DOHH2 (cell line): Measurements from ENCODE around the gene GATB.

Experiments used
- H3F3A ChIP-seq: fragments of 200-600 bp; sonication (generic), shearing (Covaris generic); 2 replicates; pipeline ENCODE4 v1.6.0; 2016; ENCODE audit warnings: antibody characterized with exemption, mild to moderate bottlenecking; ENCODE audit not compliant: control insufficient read depth, insufficient read depth
- H3K27ac ChIP-seq: fragments of 200-600 bp; sonication (generic); 2 replicates; pipeline ENCODE4 v1.5.1; 2014; ENCODE audit warnings: low read depth, mild to moderate bottlenecking, low read length, moderate library complexity
- H3K27me3 ChIP-seq: fragments of 200-600 bp; sonication (generic); 2 replicates; pipeline ENCODE4 v1.6.1; 2014; ENCODE audit warnings: mild to moderate bottlenecking, low read length, mixed read lengths; ENCODE audit not compliant: control insufficient read depth
- H3K36me3 ChIP-seq: fragments of 200-600 bp; sonication (generic); 2 replicates; pipeline ENCODE4 v1.6.1; 2014; ENCODE audit warnings: mild to moderate bottlenecking, low read length, moderate library complexity, mixed read lengths; ENCODE audit not compliant: control insufficient read depth
- H3K4me1 ChIP-seq: fragments of 200-600 bp; sonication (generic); 2 replicates; pipeline ENCODE4 v1.6.1; 2014; ENCODE audit warnings: mild to moderate bottlenecking, low read length, mixed read lengths; ENCODE audit not compliant: control insufficient read depth
- H3K4me2 ChIP-seq: fragments of 200-600 bp; sonication (generic); 2 replicates; pipeline ENCODE4 v1.6.0; 2014; ENCODE audit warnings: mild to moderate bottlenecking, low read length, moderate library complexity
- H3K4me3 ChIP-seq: fragments of 200-600 bp; sonication (generic); 2 replicates; pipeline ENCODE4 v1.5.1; 2014; ENCODE audit warnings: mild to moderate bottlenecking, low read length, mixed read lengths
- H3K79me2 ChIP-seq: fragments of 200-600 bp; sonication (generic); 2 replicates; pipeline ENCODE4 v1.6.1; 2014; ENCODE audit warnings: mild to moderate bottlenecking, low read length, mixed read lengths; ENCODE audit not compliant: control insufficient read depth
- H3K9me2 ChIP-seq: fragments of 200-600 bp; sonication (generic); replicated peaks from 2 replicates; pipeline ENCODE4 v1.6.1; 2014; ENCODE audit warnings: mild to moderate bottlenecking, low read length, mixed read lengths; ENCODE audit not compliant: control insufficient read depth
- H3K9me3 ChIP-seq: fragments of 200-600 bp; sonication (generic); 2 replicates; pipeline ENCODE4 v1.6.1; 2014; ENCODE audit warnings: antibody characterized with exemption, low read length, mixed read lengths; ENCODE audit not compliant: control insufficient read depth, insufficient read depth
- H4K20me1 ChIP-seq: fragments of 200-600 bp; sonication (generic); 2 replicates; pipeline ENCODE4 v1.6.0; 2014; ENCODE audit warnings: low read depth, mild to moderate bottlenecking, antibody characterized with exemption, low read length, moderate library complexity; ENCODE audit not compliant: control insufficient read depth, insufficient read depth
- CTCF ChIP-seq: fragments of 200-600 bp; sonication (generic); IDR thresholded peaks from one replicate; pipeline ENCODE4 v1.5.1; 2014; ENCODE audit warnings: antibody characterized with exemption, mild to moderate bottlenecking, low read depth, low read length; ENCODE audit not compliant: poor library complexity, severe bottlenecking
- EZH2phosphoT487 ChIP-seq: fragments of 200-600 bp; sonication (generic); IDR thresholded peaks from 2 replicates; pipeline ENCODE4 v1.6.1; 2017; ENCODE audit warnings: borderline replicate concordance, mild to moderate bottlenecking, antibody characterized with exemption, low read length, moderate library complexity, mixed read lengths

GATB gene

GRCh38 chr4:151660676-151661075, 100.1 kb downstream of the GATB start:
- no peaks in the 10 kb centered on the region for H3K9me2 ChIP-seq
- no peaks in the 10 kb centered on the region for H3F3A ChIP-seq
- no peaks in the 10 kb centered on the region for H3K79me2 ChIP-seq
- H3K4me3 ChIP-seq: no peak overlapping the region
- TF ChIP-seq EZH2phosphoT487 (no peak), CTCF (no peak)
- H3K36me3 ChIP-seq: no peaks in the 10 kb centered on the region
- H3K9me3 ChIP-seq: no peaks in the 10 kb centered on the region
- H3K27ac ChIP-seq: no peak overlapping the region
- H3K4me1 ChIP-seq: 0 out of 2 replicates have a peak, but pooled peaks cover 3% of the 10 kb centered on the region
- H4K20me1 ChIP-seq: no peaks in the 10 kb centered on the region
- no peak overlapping the region for H3K4me2 ChIP-seq
- H3K27me3 ChIP-seq: no peaks in the 10 kb centered on the region

- TF ChIP-seq CTCF (no peak), EZH2phosphoT487 (no peak)
- Histone ChIP-seq H3K9me2 (no peaks in the 10 kb centered on the region), H3K4me1 (0 out of 2 replicates have a peak, but pooled peaks cover 3% of the 10 kb centered on the region), H3K9me3 (no peaks in the 10 kb centered on the region), H3K79me2 (no peaks in the 10 kb centered on the region), H3K36me3 (no peaks in the 10 kb centered on the region), H3K27ac (no peak overlapping the region), H3K4me3 (no peak overlapping the region), H3K4me2 (no peak overlapping the region), H3F3A (no peaks in the 10 kb centered on the region), H3K27me3 (no peaks in the 10 kb centered on the region), H4K20me1 (no peaks in the 10 kb centered on the region)
Measured at GRCh38 chr4:151659601-151660364, 101.0 kb downstream of the GATB start.

- no peaks in the 10 kb centered on the region for H3K9me3 ChIP-seq
- no peaks in the 10 kb centered on the region for H4K20me1 ChIP-seq
- no peak overlapping the region for H3K4me3 ChIP-seq
- no peaks in the 10 kb centered on the region for H3K9me2 ChIP-seq
- H3K4me2 ChIP-seq: no peak overlapping the region
- H3K36me3 ChIP-seq: no peaks in the 10 kb centered on the region
- H3K4me1 ChIP-seq: 0 out of 2 replicates have a peak, but pooled peaks cover 3% of the 10 kb centered on the region
- TF ChIP-seq EZH2phosphoT487 (no peak), CTCF (no peak)
- H3K27me3 ChIP-seq: no peaks in the 10 kb centered on the region
- H3K27ac ChIP-seq: no peak overlapping the region
- H3F3A ChIP-seq: no peaks in the 10 kb centered on the region
- no peaks in the 10 kb centered on the region for H3K79me2 ChIP-seq
Measured at GRCh38 chr4:151658959-151659600, 101.7 kb downstream of the GATB start.
